ENCODE measurements around the gene CAPZB.

- TF ChIP-seq ZNF565 (CRISPR knock-in tag; conservative IDR thresholded peaks at IDR 0.05; ENCODE audit: low read depth) (no peak), ARNTL (CRISPR knock-in tag; IDR thresholded peaks at IDR 0.05; ENCODE audit: borderline replicate concordance, low read depth) (no peak), CREB5 (CRISPR knock-in tag; IDR thresholded peaks at IDR 0.05; ENCODE audit: low read depth) (no peak), ZFP30 (CRISPR knock-in tag; IDR thresholded peaks at IDR 0.05) (no peak), ISL1 (CRISPR knock-in tag; IDR thresholded peaks at IDR 0.05) (no peak), TSHZ2 (CRISPR knock-in tag; IDR thresholded peaks at IDR 0.05) (no peak)
Observed at GRCh38 chr1:19463504-19463803, 21.9 kb downstream of the CAPZB start.

Data from SK-N-SH treated with all-trans-retinoic acid at 6 μM for 48 hours (cell line).